Osteocyte (in vitro differentiated cells): ENCODE results near the gene MDC1. TPM values are rescaled to one million over a fixed set of nuclear protein-coding genes. Genes with fewer than 3 reads are reported as not detected.
"Not testable (repeated sequence)": the region's sequence is repeated elsewhere in the genome, so short reads cannot be mapped to it uniquely, and the experiment has no call there.

Experiments
- DNase-seq: peaks from one replicate; pipeline ENCODE4 v3.0.0; 2021; ENCODE audit warnings: mixed read lengths; ENCODE audit not compliant: unreplicated experiment; ENCODE audit errors: extremely low spot score
- H3K27ac Mint-ChIP-seq: one replicate; pipeline ENCODE4 v1.8.0; 2021; ENCODE audit warnings: mild to moderate bottlenecking, mixed read lengths; ENCODE audit not compliant: unreplicated experiment
- H3K27me3 Mint-ChIP-seq: one replicate; pipeline ENCODE4 v1.8.0; 2021; ENCODE audit warnings: mixed read lengths; ENCODE audit not compliant: unreplicated experiment
- H3K36me3 Mint-ChIP-seq: one replicate; pipeline ENCODE4 v1.8.0; 2021; ENCODE audit warnings: mixed read lengths; ENCODE audit not compliant: unreplicated experiment
- H3K4me1 Mint-ChIP-seq: one replicate; pipeline ENCODE4 v1.8.0; 2021; ENCODE audit warnings: mixed read lengths; ENCODE audit not compliant: unreplicated experiment
- H3K4me3 Mint-ChIP-seq: one replicate; pipeline ENCODE4 v1.8.0; 2021; ENCODE audit warnings: mild to moderate bottlenecking, moderate library complexity, mixed read lengths; ENCODE audit not compliant: unreplicated experiment
- H3K9me3 Mint-ChIP-seq: one replicate; pipeline ENCODE4 v1.8.0; 2021; ENCODE audit warnings: mixed read lengths; ENCODE audit not compliant: unreplicated experiment
- total RNA-seq: library from RNA; stranded (reverse); gene quantifications from 2 replicates; pipeline ENCODE4 v1.2.1, GENCODE V29; 2021
- TF ChIP-seq, protein P1 (sequence below): fragments of 200-600 bp; sonication (generic); IDR thresholded peaks from 2 replicates; pipeline ENCODE4 v1.5.0; 2021; ENCODE audit warnings: antibody characterized with exemption, mild to moderate bottlenecking, moderate library complexity

MDC1 gene
- total RNA-seq, 1 donor from 2014 or later: 37.7 TPM

DNA sequence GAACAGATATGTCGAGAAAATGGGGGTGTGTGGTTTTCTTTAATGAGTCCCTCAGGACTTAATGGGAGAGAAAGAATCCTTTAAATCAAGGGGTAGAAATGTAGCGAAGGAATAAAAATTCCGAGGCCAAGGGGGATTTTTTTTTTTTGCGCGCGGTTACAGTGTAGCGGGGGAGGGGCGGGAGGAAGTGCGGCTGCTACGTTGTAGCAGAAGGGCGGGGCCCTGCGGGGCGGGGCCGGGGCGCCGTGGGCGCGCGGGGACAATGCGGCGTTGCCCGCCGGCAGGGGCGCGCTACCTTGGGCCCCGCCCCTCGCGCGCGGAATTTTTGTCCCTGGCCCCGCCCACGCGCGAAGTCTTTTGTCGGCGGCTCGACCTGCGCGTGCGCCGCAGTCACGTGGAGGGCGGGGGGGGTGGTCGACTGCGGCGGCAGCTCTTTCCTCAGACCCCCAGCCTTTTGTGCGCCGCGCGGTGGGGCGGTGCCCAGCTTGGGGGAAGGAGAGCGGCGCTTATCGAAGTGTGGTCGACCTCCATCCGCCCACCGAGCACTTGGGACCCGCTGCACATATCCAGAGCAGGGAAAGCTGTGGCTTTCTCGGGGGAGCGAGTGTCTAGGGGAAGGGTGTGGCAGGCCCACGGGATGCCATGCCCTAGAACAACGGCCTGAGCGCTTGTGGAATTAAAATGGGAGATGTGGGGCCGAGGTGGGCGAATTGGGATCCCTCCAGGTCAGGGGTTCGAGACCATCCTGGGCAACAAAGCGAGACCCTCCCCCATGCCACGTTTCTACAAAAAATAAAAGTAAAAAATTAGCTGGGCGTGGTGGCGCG lies 4.3 kb upstream of the MDC1 start:
- peak; percentile 97 for DNase-seq
- no peaks in the 10 kb centered on the region for H3K9me3 Mint-ChIP-seq
- TF ChIP-seq, protein P1, sequence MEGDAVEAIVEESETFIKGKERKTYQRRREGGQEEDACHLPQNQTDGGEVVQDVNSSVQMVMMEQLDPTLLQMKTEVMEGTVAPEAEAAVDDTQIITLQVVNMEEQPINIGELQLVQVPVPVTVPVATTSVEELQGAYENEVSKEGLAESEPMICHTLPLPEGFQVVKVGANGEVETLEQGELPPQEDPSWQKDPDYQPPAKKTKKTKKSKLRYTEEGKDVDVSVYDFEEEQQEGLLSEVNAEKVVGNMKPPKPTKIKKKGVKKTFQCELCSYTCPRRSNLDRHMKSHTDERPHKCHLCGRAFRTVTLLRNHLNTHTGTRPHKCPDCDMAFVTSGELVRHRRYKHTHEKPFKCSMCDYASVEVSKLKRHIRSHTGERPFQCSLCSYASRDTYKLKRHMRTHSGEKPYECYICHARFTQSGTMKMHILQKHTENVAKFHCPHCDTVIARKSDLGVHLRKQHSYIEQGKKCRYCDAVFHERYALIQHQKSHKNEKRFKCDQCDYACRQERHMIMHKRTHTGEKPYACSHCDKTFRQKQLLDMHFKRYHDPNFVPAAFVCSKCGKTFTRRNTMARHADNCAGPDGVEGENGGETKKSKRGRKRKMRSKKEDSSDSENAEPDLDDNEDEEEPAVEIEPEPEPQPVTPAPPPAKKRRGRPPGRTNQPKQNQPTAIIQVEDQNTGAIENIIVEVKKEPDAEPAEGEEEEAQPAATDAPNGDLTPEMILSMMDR: peak; percentile 58
- H3K27me3 Mint-ChIP-seq: no peaks in the 10 kb centered on the region
- peak overlapping the region; percentile 96 for H3K4me3 Mint-ChIP-seq
- peak overlapping the region; percentile 96 for H3K27ac Mint-ChIP-seq
- peaks cover 43% of the 10 kb centered on the region for H3K36me3 Mint-ChIP-seq
- peaks cover 62% of the 10 kb centered on the region for H3K4me1 Mint-ChIP-seq

DNA sequence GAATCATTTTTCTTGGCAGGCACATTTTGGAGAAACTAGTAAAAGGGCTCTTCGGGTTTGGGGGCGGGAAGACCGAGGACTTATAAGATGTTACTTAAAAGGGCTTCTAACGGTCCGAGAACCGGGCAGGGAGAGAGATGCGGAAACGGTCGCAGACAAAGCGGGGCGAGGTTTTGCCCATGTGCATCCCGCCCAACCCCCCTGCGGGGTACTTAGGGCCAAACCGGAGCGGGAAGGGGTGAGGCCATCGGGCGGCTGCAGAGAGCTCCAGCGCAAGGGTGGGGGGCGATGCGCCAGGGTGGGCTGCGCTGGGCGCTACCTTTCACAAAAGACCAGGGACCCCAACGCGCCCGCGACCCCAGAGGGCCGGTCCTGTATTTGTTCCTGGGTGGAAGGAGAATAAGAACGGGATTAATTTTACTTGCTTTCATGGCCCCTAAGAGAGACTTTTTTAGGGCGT lies 3.7 kb upstream of the MDC1 start:
- DNase-seq: no peak
- H3K4me3 Mint-ChIP-seq: peak overlapping the region; percentile 96
- H3K27ac Mint-ChIP-seq: peak overlapping the region; percentile 96
- peaks cover 64% of the 10 kb centered on the region for H3K4me1 Mint-ChIP-seq
- TF ChIP-seq, protein P1: no peak
- peaks cover 43% of the 10 kb centered on the region for H3K36me3 Mint-ChIP-seq
- no peaks in the 10 kb centered on the region for H3K27me3 Mint-ChIP-seq
- H3K9me3 Mint-ChIP-seq: no peaks in the 10 kb centered on the region

DNA sequence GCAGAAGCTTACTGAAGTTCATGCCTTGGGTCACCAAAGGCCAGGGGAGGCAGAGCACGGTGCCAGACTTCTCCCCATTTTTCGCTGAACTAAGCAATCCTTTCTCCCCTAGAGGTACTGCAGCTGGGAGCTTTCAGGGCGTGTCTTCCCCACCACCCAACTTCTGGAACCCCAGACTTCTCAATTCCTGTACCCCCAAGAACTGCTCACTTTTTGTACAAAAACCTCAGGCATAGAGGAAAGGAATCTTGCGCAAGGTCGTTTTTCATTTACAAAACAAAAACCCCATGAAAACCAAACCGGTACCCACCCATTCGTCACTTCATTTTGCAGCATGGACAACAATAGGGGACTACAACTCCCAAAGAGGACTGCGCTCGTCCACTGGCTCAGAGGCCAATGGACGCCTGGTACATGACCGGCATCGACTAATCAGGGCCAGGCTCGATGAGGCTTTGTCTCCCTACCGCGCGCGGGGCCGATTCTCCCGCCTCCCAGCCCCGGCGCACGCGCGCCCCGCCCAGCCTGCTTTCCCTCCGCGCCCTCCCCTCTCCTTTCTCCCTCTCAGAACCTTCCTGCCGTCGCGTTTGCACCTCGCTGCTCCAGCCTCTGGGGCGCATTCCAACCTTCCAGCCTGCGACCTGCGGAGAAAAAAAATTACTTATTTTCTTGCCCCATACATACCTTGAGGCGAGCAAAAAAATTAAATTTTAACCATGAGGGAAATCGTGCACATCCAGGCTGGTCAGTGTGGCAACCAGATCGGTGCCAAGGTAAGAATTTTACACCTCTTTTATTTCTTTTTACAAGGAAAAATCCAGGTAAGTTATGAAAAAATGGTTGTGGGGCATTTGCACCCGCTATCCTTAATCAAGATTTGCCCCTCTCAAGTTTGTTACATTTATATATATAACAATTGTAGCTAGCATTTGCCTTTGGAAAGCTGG lies 3.0 kb upstream of the MDC1 start, which contains the start of gene TUBB:
Gene TUBB, plus strand, starts transcription at position 562 of the 947 bp plus-strand sequence. Its CDS starts 155 bp downstream, at position 717.
- Mint-ChIP-seq H3K4me3 (peak within 1 kb of the TSS; percentile 96), H3K4me1 (peaks cover 60% of the 10 kb centered on the region), H3K36me3 (peaks cover 40% of the 10 kb centered on the region), H3K9me3 (no peaks in the 10 kb centered on the region), H3K27ac (peak within 1 kb of the TSS; percentile 96), H3K27me3 (no peaks in the 10 kb centered on the region)
- TF ChIP-seq, protein P1: no peak
- DNase-seq: peak; percentile 98

DNA sequence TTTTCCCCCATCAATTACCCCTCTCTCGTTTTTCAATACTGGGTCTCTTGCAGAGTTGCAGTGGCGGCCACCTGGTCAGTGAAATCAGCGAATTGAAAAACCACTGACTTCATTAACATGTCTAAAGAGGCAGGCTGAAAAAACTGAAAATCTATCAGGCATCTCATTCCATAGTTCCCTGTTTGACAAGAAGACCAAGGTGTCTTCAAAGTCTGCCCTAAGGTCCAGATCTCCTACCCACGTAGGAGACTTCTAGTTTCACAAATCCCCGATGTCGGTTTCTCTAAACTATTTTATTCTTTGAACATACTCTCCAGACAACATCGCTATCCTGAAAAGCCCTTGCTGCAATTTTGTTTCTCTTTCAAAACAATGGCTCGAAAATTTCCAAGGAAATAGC lies 2.3 kb upstream of the MDC1 start:
- DNase-seq: no peak
- peak overlapping the region; percentile 96 for H3K27ac Mint-ChIP-seq
- H3K27me3 Mint-ChIP-seq: no peaks in the 10 kb centered on the region
- peaks cover 54% of the 10 kb centered on the region for H3K4me1 Mint-ChIP-seq
- H3K9me3 Mint-ChIP-seq: no peaks in the 10 kb centered on the region
- peak overlapping the region; percentile 96 for H3K4me3 Mint-ChIP-seq
- TF ChIP-seq, protein P1: no peak
- H3K36me3 Mint-ChIP-seq: peaks cover 39% of the 10 kb centered on the region

DNA sequence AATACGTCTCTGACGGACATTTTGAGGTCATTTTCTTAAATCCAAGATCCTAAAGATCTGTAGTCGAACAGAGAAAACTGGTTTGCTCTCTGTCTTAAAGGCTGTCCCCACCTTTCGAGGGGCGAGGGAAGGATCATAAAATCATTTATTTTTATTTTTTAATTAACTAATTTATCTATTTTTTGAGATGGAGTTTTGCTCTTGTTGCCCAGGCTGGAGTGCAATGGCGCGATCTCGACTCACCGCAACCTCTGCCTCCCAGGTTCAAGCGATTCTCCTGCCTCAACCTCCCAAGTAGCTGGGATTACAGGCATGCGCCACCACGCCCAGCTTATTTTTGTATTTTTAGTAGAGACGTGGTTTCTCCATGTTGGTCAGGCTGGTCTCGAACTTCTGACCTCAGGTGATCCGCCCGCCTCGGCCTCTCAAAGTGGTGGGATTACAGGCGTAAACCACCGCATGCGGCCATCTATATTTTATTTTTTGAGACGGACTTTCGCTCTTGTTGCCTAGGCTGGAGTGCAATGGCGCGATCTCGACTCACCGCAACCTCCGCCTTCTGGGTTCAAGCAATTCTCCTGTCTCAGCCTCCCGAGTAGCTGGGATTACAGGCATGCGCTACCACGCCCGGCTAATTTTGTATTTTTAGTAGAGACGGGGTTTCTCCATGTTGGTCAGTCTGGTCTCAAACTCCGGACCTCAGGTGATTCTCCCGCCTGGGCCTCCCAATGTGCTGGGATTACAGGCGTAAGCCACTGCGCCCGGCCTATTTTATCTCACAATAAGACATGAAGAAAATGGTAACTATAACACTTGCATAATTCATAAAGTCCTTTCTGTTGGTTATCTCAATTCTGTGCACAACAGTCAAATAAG lies 1.0 kb upstream of the MDC1 start:
- H3K9me3 Mint-ChIP-seq, H3K27me3 Mint-ChIP-seq, DNase-seq: not testable (repeated sequence)
- Mint-ChIP-seq H3K36me3 (peaks cover 36% of the 10 kb centered on the region), H3K4me1 (peaks cover 41% of the 10 kb centered on the region), H3K4me3 (peak overlapping the region; percentile 96), H3K27ac (peak overlapping the region; percentile 98)
